Right lobe of liver (tissue), 4 donors: ENCODE measurements around the gene MARCHF10.
"Not testable (repeated sequence)": the region's sequence is repeated elsewhere in the genome, so short reads cannot be mapped to it uniquely, and the experiment has no call there.

Experiments used
- CTCF ChIP-seq, 4 donors: fragments of 200-600 bp in 3 of 4; fragments of 450-650 bp in 1 of 4; IDR thresholded peaks; one replicate each; pipeline versions ENCODE4 v1.5.1 to v1.8.0; 2016 to 2022; ENCODE audit warnings: antibody characterized with exemption in 4 of 4, mild to moderate bottlenecking in 2 of 4
- POLR2A ChIP-seq: fragments of 450-650 bp; IDR thresholded peaks from one replicate; pipeline ENCODE4 v1.6.1; 2017; ENCODE audit warnings: antibody characterized with exemption, mild to moderate bottlenecking
- donor health status: DM: no; HTN: no; CAD: no.
- donor health status: DM: no; HTN: no; CAD: no.
- donor health status: DM: no; HTN: yes; CAD: no.

- TF ChIP-seq CTCF (IDR thresholded peaks at IDR 0.05); POLR2A: not testable (repeated sequence)
These were observed 112.9 kb downstream of the MARCHF10 start for GRCh38 chr17:62695093-62695738.
